HG02571 (cell line): ENCODE results near the gene ASAP2.
"Not testable (repeated sequence)": the region's sequence is repeated elsewhere in the genome, so short reads cannot be mapped to it uniquely, and the experiment has no call there.

Source experiments
- ATAC-seq: cut with Tn5 transposase; IDR thresholded peaks from one replicate; pipeline ENCODE4 v1.9.1; 2021; ENCODE audit warnings: mild to moderate bottlenecking, moderate library complexity; ENCODE audit not compliant: unreplicated experiment

The ASAP2 gene

DNA sequence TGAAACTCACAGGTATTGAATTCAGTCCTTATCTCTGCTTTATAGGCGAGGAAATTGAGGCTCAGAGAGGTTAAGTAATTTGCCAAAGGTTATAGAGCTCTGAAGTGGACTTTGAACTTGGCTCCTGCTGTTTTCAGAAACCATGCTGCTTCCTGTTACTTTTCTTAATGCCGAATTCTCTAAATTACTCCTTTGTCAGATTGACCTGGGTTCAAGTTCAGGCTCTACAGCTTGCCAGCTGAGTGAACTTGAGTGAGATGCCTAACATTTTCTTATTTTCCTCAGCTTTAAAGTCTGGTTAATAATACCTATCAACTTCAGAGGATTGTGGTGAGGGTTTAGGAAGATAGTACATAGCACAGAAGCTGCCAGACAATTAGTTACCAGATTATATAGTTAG, 3.4 kb downstream of the ASAP2 start:
- ATAC-seq, result no peak

DNA sequence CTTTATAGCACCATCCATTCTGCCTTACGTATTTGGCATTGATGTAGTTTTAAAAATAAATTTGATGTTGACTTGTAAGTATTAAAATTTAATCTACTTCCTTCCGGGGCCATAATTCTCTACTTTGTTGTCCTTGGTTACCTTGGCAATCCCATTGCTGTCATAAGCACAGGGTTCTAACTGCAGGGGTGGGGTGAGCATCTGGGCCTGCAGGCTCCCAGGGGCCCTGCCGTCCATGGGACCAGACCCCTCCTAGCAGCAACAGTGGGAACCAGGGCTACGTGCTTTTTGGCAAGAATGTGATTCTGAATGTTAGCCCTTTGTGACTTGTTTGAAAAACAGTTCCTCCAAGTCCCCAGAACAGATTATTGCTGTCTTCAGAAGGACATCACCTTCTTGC, 4.9 kb downstream of the ASAP2 start:
- no peak for ATAC-seq

DNA sequence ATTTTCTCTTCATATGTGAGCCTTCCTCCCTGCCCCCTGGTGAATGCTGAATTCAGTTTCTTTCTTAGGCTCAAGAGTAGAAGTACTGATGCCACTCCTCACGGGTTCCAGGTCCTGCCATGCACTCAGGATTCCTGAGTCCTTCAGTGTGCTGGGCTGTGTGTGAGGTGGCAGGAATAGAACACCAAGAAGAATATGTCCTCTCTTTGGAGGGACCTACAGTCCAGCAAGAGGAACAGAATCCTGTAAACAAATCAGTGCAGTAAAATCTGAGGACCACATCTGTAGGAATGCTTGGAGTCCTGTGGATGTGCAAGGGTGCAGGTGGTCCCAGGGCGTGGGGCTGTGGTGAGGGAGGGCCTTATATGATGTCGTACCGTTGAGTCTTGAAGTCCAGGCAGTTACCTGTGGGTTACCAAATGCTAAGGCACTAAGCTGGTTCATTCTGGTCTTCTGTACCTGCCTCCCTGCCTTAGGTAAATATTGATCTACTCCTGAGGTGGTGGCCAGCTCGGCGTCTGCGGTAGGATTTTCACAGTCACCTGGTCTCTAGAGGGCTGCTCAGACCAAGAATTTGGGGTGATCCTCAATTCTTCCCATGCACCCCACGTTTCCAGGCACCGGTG, 5.5 kb downstream of the ASAP2 start:
- ATAC-seq, result no peak

- ATAC-seq, result no peak
Observed at GRCh38 chr2:9212661-9213411, 6.2 kb downstream of the ASAP2 start.

DNA sequence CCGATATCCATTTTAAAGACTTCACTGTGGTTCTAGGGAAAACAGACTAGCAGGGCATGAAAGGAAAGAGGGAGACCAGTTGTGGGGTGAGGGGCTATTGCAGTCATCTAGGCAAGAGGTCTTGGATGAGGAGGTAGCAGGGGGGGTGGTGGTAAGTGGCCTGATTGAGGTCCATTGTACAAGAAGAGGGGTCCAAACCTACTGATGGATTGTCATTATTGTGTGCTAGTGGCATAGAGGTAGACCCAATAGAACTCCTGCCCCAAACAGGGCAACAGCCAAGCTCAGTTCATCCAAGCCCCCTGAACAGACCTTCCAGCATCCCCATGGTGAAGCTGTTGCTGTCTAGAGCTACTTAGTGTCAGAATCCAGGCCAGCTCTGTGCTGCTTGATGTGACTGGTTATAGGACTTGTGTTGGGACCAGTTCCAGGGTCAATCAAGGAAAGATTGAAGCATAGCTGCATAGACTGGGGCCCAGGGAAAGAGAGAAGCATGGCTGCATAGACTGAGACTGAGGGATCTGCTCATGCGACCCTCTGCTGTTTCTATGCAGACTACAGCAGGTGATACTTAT, 7.0 kb downstream of the ASAP2 start:
- ATAC-seq, result no peak

GRCh38 chr2:9214873-9215272, 8.3 kb downstream of the ASAP2 start:
- ATAC-seq, result no peak

DNA sequence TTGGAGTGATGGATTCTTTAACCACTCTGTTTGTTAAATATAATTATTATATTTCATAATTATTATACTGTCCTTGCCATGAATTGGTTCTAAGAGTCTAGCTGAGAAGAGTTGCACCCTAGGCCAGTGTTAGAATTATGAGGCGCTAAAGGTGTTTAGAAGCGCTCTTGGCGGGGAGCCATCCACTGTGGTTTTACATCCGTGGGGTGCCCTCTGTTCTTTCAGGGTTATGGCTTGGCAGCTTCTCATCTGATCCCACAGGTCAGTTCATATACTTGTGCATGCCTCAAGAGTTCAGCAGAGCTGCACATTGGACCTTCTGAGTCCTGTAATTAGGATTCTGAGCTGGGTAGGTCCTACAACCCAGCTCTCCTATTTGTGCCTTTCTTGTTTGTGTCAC, 9.1 kb downstream of the ASAP2 start:
- no peak for ATAC-seq

GRCh38 chr2:9216143-9216542, 9.5 kb downstream of the ASAP2 start:
- not testable (repeated sequence) for ATAC-seq

- no peak for ATAC-seq
Observed at GRCh38 chr2:9217838-9218770, 11.5 kb downstream of the ASAP2 start.

GRCh38 chr2:9219027-9219445, 12.4 kb downstream of the ASAP2 start:
- ATAC-seq, result no peak

GRCh38 chr2:9220201-9220600, 13.6 kb downstream of the ASAP2 start:
- ATAC-seq, result no peak

DNA sequence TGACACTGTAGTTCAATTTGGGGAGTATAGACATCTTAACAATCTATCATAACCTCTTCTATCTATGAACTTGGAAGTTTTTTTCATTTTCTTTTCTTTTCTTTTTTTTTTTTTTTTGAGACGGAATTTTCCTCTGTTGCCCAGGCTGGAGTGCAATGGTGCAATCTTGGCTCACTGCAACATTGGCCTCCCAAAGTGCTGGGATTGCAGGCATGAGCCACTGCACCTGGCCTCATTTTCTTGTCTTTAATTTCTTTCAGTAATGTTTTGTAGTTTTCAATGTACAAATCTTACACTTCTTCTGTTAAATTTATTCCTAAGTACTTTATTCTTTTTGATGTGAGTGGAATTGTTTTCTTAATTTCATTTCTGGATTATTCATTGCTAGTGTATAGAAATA, 14.6 kb downstream of the ASAP2 start:
- no peak for ATAC-seq

- no peak for ATAC-seq
Observed at GRCh38 chr2:9222239-9222892, 15.8 kb downstream of the ASAP2 start.

GRCh38 chr2:9222893-9223287, 16.3 kb downstream of the ASAP2 start:
- ATAC-seq, result no peak

DNA sequence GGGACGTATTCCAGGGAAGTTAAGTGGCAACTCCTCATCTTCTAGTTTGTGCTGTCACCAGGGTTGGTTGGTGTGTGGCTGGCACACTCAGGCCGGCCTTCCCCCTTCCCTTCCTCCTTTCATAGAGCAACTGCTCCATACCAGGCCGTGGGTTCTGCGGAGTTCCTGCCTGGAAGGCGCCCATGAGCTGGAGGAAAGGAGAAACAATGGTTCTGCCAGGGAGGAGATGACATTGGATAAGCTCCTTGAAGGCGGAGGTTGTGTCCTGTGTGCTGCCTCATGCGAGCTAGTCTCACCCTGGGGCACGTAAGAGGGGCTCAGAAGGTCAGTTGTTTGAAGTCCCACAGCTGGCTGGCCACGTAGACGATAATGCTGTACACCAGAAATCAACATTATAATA, 19.2 kb downstream of the ASAP2 start:
- no peak for ATAC-seq

- no peak for ATAC-seq
Observed at GRCh38 chr2:9226458-9227380, 20.1 kb downstream of the ASAP2 start.

GRCh38 chr2:9228088-9228751, 21.6 kb downstream of the ASAP2 start:
- ATAC-seq, result no peak

DNA sequence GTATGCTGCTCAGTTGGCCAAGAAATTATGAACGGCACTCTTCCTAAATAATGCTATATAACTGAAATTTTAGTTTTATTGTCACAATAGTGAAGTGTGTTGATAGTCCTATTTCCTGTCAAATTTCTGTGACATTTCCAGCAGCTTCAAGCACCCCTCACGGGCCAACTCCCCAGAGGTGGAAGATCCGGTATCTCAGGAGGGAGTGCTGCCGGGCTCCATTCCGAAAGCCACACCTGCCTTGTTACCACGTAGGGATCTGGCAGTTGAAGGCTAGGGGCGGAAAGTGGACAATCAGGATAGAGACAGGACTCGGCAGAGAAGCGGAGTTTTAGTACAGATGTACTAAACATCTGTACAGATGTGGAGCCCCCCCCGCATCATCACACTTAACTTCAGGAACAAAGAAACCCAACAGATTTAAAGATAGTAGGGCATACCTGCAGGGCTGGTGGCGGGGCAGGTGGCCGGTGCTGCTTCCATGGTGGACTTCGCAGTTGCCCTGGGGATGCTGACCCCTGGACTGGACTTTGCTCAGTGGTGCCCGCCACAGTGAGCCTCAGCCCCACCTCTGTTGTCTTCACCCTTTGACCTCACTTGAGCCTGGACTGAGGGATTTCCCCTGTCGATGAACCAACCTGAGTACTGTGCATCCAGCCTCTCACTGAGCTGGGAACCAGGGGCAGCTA, 22.3 kb downstream of the ASAP2 start:
- no peak for ATAC-seq

GRCh38 chr2:9229470-9229820, 22.8 kb downstream of the ASAP2 start:
- ATAC-seq, result no peak
